ENCODE measurements around the gene FOXP1.
A peak's percentile ranks its signal among the peaks of the same experiment; 100 is the strongest.

FOXP1 gene

GRCh38 chr3:71250026-71250425 lies 333.5 kb downstream of the FOXP1 start:
- DNase-seq, result no peak

DNA sequence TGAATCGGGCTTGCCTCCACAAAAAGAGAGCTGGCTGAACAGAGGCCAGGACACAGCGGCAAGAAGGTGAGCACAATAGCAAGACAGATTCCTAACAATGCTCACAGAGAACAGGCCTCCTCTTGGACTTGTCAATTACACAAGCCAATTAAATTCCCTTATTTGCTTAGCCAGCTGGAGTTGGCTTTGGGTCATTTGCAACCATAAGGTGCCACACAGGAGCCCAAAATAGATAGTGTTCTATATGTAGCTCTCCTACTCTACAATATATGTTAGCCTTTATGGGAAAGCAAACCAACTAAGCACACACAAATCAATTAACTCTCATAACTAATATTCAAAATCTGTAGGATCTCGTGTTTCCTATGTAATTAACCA lies 335.6 kb downstream of the FOXP1 start:
- DNase-seq, result no peak

GRCh38 chr3:71247221-71247957 lies 336.1 kb downstream of the FOXP1 start:
- no peak for DNase-seq

DNA sequence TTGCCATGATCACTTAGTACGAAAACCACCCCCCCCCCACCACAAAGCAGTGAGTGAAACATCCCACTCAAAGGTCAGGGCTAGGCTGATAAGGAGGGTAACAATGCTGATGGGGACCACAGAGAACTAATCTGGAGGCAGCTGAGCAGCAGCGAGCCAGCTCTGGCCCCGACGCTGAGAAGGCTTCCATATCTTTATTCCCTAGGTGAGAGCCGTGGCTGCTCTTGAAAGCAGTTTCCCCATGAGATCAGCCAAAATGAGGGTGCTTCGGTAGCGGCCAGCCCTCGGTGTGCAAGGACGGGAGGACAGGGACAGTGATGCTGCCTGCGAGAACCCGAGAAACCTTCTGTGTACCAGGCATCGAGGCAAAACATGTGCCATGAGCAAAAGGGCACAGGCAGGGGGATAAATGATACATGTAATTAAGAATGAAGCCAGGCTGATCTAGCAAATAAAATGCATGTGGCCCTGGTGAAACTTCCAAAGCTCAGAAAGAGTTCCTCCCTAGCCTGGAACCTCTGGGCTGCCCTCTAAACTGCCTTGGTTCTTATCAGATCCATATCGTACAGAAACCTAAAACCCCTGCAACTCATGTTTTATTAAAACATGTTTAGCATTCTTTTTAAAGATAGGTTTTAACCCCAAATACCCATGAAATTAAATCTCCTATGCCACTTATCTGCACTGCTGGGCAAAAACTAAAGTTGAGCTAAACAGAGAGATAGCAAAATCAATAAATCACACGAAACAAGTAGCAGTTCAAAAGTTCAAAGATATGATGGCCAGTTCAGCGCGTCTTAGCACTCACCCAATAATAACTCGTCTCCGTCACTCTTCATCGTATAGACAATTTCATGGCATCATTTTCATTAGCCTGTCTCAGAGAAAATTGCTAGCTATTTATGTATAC lies 337.3 kb downstream of the FOXP1 start:
- DNase-seq, result no peak

- no peak for DNase-seq
These were observed 338.6 kb downstream of the FOXP1 start for GRCh38 chr3:71244826-71245488.

- DNase-seq, result no peak
These were observed 339.2 kb downstream of the FOXP1 start for GRCh38 chr3:71244153-71244825.

- DNase-seq, result no peak
These were observed 340.3 kb downstream of the FOXP1 start for GRCh38 chr3:71243229-71243628.

DNA sequence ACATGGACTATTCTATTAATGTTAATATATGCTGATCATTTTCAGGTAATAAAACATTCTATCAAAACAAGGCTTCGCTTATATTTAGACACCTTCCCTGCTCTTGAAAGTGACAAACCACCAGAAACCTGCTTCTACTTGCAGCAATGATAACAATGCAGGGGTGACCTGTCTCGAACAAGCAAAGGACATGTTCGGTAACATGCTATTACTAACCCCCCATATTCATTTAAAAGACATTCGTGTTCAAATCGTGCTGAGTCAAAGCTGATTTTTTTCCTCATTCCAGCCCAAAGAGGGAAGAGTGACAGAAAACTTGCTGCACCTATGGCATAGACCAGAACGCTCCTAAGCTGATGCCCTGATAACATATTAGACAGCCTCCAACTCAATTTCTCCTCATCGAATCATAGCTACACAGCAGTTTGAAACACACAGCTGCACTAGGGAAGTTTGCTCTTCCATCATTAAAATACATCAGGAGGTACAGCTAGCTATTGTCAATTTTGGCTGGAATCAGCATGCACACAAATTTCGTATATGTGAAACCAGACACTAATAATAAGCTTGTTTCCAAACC lies 341.5 kb downstream of the FOXP1 start:
- no peak for DNase-seq

- DNase-seq, result no peak
These were observed 342.2 kb downstream of the FOXP1 start for GRCh38 chr3:71241246-71241901.

GRCh38 chr3:71240034-71240433 lies 343.5 kb downstream of the FOXP1 start:
- no peak for DNase-seq

GRCh38 chr3:71238355-71238757 lies 345.2 kb downstream of the FOXP1 start:
- no peak for DNase-seq

DNA sequence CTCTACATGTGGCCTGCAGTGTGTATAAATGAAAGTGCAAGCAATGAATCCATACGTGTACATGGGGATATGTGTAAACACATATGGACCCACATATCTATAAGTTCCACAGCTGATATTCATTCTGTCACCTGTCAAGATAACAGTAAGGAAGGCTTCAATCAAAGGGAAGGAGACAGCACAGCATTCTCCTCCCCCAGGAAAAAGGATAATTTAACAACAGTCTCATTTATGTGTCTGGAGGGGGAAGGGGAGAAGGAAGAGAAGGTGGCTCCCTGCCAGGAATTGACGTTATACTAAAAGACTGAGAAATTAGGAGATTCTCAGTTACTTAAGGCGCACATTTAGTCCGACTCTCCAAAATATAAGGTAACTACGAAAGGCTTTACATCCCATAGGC lies 345.9 kb downstream of the FOXP1 start:
- no peak for DNase-seq

DNA sequence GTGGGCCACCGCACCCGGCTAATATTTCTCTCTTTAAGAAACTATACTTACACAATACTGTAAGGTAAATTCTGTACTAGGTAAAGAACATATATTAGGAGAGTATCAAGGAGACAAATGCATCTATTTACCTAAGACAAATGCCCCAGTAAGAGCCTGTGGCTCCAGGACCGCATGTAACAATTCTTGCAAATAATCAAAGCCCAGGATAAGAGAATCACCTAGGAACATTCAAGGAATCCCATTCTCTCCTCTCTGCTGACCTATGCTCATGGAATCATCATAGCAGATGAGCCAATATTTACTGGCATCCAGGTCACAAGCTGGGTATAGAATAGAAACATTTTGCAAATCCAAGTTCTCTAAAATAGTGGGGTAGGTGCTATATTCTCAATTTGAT lies 347.7 kb downstream of the FOXP1 start:
- DNase-seq, result no peak

DNA sequence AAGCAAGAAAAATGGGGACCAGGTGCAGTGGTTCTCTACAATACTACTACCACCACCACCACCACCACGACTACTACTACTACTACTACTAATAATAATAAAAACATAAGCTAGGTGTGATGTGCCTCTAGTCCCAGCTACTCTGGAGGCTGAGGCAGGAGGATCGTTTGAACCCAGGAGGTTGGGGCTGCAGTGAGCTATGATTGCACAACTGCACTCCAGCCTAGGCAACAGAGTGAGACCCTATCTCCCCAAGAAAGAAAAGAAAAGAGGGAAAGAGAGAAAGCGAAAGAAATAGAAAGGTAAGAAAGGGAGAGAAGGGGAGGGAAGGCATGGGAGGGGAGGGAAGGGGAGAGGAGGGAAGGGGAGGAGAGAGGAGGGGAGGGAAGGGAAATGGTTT lies 350.6 kb downstream of the FOXP1 start:
- no peak for DNase-seq

GRCh38 chr3:71232175-71232679 lies 351.3 kb downstream of the FOXP1 start:
- no peak for DNase-seq

DNA sequence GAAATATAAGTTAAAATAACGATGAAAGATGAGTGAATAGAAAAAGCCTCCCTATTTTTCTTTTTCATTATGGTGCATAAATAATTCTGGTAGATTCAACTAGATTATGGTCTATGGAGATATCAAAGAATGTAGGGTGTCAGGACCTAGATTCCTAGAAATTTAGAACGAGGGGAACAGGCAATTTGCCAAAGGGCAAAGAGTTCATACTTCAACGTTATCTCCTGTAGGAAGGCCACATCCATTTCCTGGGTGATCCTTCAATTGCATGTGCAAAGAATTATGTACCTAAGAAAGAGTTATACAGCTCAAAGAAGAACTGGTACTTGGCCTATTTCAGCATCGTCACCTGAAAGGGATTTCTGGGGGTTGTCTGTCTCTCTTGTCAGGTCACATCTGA lies 351.8 kb downstream of the FOXP1 start:
- DNase-seq, result no peak

GRCh38 chr3:71229905-71230657 lies 353.4 kb downstream of the FOXP1 start:
- DNase-seq, result no peak

DNA sequence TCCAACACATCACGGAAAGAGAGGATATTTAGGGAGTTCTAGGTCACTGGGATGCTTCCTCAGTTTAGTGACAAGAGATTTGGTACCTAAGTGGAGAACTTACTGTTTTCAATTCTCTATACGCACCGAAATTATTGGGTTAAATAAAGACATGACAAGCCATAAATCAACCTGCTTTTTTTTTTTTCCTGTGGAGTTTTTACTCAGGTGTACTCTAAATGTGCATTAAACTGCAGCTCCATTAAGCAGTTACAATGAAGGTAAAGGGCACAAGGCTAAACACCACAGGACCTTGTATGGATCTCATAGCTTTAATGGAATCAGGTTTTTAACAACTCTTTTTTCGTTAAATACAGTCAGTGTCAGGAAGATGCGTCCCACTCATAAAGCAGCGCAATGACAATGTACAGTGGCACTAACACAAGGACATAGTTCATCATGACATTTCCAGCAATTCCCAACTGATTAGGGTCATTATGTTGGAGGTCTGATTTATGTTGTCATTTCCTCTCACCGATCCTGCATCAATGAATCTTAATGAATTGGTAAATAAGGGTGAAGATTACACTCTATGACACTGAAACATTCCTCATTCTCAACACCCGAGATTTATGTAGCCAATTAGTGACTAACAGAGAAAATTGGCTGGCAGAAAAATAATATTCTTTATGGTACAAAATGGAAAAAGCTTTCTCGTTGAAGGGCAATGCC lies 355.2 kb downstream of the FOXP1 start:
- DNase-seq, result no peak

DNA sequence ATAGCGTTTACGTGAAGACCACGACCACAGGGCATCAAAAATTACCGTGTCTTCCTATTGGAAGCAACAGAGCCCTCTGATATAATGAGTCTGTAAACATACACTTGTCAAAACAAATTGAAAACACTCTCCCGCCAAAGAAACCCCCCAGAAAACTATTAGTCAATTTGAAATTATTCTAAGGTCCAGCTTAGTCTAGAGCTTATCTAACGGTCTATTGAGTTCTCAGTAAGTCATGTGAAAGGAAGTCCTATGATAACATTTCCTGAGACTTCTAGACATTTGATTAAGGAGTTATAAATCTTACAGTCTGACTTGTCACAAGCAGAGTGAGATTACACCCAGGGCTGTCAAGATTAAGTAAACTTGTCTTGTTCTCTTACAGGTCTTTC lies 356.3 kb downstream of the FOXP1 start:
- no peak for DNase-seq

DNA sequence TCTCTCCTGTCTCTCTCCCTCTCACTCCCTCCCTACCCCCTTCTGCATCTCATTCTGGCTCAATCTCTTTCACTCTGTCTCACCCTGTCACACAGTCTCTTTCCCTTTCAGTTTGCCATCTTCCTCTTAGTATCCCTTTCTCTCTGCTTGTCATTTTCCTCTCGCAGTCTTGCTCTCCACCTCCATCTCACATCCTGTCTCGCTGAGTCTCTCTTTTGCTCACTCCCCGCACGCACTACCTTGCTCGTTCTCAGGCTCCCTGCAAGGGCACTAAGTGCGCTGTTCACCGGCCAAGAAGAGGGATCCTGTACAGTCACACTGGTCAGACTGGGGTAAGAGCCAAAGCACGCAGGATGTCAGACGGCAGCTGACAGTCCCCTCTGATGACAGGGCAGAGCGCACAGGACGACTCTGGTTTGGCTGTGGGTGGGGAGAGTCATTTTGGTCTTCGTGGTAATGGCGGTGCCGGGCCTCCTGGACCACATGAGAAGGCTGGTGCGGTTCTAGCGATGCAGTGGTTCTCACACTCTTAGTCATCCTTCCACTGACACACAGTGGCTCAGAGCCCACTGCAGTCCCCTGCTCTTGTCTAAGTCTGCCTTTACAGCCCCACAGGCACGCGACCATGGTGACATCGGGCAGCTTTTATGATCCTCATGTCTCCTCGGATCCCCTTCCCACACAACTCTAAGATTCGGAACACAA lies 356.8 kb downstream of the FOXP1 start:
- DNase-seq, result peak; percentile 97
